ENCODE measurements around the gene SRMS.

Gene SRMS

GRCh38 chr20:63551068-63551467, 3.5 kb upstream of the SRMS start:
- no peak for DNase-seq

GRCh38 chr20:63549679-63550282, 2.2 kb upstream of the SRMS start:
- DNase-seq, result no peak

DNA sequence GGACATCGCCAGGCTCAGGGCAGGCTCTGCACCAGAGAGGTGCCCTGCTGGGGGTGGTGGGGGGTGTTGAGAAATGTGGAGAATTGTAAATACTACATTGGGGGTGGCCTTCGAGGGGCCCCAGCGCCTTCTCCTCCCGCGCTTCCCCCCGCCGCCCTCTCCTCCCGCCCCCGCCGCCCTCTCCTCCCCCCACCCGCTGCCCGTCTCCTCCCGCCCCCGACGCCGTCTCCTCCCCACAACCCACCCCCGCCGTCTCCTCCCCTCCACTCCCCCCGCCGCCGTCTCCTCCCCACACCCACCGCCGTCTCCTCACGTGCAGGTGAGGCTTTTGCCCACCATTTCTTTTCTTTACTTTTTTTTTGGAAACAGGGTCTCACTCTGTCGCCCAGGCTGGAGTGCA, 1.5 kb upstream of the SRMS start:
- DNase-seq, result no peak

DNA sequence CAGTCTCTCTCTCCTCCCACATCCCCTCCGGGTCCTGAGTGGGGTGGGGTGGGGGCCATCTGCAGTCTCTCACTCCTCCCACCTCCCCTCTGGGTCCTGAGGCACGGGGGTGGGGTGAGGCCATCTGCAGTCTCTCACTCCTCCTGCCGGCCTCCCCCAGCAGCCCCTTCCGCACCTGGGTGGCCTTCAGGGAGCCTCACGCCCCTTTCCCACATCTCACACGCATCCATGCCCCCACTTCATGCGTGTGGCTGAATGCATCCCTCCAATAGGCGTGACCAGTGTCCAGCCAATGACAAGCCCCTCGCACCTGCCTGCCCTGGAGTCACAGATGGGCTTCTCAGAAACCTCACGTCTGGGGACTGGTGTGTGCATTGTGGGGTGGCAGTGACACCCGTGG, 993 bp upstream of the SRMS start:
- no peak for DNase-seq

- DNase-seq, result no peak
Measured at GRCh38 chr20:63546956-63547724, 409 bp downstream of the SRMS start.

GRCh38 chr20:63546256-63546955, 1.1 kb downstream of the SRMS start:
- DNase-seq, result no peak

- DNase-seq, result no peak
Measured at GRCh38 chr20:63545814-63546213, 1.7 kb downstream of the SRMS start.

GRCh38 chr20:63544958-63545516, 2.5 kb downstream of the SRMS start:
- DNase-seq, result peak; percentile 91

DNA sequence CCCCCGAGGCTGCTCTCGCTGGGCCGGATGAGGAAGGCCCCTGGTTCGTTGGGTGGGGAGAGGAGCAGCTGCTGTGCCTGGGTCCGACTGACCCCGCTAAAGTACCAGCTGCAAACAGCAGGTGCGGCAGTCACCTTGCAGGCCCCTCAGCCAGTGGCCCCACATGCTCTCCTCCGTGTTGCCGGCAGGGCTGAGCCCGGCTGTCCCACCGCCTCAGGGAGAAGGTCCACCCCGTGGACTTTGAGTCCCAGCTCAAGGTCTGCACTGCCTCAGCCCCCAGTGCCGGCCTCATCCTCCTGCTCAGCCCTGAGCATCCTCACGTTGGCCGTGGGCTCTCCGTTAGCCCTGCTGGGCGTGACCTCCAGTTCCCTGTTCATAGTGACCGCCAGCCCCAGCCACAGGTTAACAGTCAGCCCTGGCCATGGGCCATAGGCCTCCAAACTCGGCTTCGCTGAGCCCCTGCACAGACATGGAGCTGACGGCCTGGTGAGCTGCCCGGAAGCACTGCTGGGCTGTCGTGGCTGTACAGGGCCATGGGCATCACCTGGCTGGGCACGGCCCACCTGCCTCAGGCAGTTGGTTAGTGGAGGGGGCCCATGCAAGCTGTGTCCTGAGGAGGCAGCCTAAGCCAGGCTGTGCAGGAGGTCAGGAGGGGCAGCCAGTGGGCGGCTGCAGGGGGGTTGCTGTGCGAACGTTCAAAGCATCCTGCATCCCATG, 3.1 kb downstream of the SRMS start:
- no peak for DNase-seq

GRCh38 chr20:63543733-63544132, 3.8 kb downstream of the SRMS start:
- no peak for DNase-seq

- DNase-seq, result no peak
Measured at GRCh38 chr20:63543131-63543530, 4.4 kb downstream of the SRMS start.

DNA sequence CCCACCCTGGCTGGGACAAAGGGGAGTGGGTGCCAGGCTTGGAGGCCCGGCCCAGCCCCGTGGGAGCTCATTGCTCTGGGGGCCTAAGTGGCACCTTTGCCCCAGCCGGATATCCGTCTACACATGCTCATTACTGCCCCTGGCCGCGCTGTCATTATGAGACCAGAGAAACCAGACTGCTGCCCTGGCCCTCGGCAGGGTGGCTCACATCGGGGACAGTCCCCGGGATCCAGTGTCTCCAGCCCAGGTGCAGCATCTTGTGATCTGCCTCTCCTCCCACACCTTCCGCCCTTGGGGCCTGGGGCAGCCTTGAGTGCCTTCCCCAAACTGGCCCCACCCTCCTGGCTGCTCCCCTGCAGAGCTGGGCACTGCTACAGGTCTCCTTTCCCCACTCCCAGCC, 4.9 kb downstream of the SRMS start:
- DNase-seq, result no peak

- DNase-seq, result no peak
Measured at GRCh38 chr20:63542031-63542559, 5.5 kb downstream of the SRMS start.

DNA sequence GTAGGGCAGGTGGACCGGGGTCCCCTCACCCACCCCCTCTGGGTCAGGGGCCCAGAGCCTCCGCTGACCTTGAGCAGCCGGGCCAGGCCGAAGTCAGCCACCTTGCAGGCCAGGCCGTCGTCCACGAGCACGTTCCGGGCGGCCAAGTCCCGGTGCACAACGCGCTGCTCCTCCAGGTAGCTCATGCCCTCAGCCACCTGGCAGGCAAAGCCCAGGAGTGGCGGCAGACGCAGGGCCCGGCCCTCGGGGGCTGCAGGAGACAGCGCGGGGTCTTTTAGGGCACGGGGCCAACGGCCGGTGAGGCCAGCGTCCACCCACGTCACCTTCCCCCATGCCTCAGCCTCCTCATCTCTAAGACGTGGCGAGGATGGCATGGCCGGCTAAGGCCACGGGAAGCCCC, 6.2 kb downstream of the SRMS start:
- no peak for DNase-seq

DNA sequence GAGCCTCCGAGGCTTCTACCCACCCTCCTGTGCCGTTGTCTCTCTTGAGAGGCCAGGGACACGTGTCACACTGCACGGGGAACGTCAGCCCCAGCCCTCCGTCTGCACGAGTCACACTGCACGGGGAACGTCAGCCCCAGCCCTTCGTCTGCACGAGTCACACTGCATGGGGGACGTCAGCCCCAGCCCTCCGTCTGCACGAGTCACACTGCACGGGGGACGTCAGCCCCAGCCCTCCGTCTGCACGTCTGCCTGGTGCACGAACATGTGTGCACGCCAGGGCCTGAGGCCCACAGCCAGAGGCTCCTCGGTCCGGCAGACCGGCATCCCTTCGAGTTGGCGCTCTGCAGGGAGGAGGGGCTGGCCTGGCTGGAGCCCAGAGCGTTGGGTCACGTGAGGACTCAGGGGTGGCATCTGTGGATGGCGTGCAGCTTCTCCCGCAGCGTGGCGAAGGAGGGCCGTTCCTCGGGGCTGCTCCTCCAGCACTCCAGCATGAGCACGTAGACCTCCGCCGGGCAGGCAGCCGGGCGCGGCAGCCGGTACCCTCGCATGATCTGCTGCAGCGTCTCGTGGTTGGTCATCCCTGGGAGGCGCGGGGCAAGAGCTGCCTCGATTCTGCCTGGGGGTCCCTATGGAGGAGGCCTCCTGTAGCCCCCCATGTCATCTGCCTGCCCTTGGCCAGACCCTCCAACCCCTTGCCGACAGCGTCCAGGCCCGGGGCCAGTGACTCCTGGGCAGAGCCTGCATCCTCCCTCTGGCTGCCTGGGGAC, 6.9 kb downstream of the SRMS start:
- no peak for DNase-seq

DNA sequence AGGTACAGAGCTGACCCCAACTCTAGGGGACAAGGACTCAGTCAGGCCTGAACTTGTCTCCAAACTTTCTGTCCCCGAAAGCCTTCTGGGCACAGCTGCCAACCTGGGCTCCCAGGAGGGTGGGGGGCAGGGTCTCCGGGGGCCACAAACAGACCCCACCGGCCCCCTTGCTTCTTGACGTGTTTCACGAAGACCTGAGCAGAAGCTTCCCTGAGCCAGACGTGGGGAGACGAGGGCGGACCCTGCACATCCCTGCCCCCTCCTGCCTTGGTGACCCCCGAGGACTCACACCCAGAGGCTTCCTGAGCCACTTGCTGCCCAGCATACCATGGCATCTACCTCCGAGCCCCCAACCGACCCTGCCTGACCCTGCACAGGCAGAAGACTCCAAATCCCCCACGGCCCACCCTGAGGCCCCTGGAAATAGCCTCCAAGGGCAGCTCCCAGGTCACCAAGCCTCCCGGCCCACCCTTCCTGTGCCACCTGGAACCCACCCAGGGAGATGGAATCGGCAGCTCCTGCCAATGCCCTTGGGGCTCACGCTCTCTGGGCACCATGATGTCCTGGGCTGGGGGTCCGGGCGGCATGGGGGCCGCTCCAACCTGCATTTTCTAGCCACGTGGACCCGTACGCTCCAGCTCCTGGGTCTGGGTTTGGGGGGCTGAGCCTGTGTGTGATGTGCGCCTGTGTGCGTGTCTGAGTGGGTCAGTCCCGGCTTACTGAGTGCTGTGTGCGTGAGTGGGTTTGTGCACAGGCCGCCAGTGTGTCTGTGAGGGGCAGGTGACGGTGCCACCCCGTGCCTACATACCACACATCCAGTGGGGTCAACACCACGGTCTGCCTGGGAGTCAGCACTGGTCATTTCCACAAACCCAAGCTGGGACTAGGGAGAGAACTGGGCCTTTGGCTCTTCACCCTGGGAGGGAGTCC, 7.8 kb downstream of the SRMS start:
- DNase-seq, result no peak

DNA sequence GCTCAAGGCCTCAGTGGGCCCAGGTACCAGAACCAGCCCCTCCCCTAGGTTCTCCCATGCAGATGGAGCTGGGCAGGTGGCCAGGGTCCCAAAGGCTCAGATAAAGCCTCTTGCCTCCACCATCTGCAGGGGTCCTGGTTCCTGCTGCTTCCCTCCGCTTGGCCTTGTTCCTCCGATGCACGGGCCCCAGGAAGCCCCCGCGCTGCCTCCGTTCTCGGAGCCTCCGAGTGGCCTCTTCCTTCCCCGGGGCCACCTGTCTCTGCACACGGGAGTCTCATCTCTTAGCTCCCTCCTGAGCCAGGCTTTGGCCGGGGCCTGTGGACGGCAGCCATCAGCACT, 8.5 kb downstream of the SRMS start:
- no peak for DNase-seq

- DNase-seq, result peak; percentile 34
Measured at GRCh38 chr20:63538204-63539091, 9.1 kb downstream of the SRMS start.

GRCh38 chr20:63537525-63538203, 9.9 kb downstream of the SRMS start:
- DNase-seq, result peak; percentile 99
